ACHN (cell line): ENCODE data around the gene DDAH1.

Experiments used
- DNase-seq: peaks from one replicate; pipeline ENCODE4 v3.0.0-alpha.2; 2015
- in situ Hi-C: cut with HindIII; loops from 2 replicates; pipeline ENCODE4 v1.10.0; 2017; ENCODE audit warnings: low sequenced_read_pairs, low pct_ligation_motif_present, low pct_unique_long_range_greater_than_20kb

The DDAH1 gene

DNA sequence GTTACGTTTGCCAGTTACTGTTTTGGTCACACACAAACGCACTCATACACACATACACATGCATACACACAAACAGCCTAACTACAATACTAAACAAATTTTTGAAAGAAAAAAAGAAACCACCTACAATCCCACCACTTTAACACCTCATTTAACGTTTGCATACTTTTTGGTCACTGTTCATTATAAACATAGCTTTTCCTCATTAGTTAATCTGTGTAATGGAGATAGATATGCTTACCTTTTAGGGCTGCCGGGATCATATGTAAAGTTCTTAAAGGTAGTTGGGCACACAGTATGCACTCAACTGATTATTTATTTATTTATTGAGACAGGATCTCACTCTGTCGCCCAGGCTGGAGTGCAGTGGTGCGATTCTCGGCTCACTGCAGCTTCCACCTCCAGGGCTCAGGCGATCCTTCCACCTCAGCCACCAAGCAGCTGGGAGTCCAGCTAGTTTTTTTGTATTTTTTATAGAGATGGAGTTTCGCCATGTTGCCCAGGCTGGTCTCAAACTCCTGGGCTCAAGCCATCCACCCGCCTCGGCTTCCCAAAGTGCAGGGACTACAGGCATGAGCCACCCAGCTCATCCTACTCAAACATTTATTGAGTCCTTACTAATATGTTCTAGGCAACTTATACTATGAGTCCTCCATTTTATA lies 187.8 kb downstream of the DDAH1 start:
- DNase-seq = no peak
- in situ Hi-C loops = no loop called here

DNA sequence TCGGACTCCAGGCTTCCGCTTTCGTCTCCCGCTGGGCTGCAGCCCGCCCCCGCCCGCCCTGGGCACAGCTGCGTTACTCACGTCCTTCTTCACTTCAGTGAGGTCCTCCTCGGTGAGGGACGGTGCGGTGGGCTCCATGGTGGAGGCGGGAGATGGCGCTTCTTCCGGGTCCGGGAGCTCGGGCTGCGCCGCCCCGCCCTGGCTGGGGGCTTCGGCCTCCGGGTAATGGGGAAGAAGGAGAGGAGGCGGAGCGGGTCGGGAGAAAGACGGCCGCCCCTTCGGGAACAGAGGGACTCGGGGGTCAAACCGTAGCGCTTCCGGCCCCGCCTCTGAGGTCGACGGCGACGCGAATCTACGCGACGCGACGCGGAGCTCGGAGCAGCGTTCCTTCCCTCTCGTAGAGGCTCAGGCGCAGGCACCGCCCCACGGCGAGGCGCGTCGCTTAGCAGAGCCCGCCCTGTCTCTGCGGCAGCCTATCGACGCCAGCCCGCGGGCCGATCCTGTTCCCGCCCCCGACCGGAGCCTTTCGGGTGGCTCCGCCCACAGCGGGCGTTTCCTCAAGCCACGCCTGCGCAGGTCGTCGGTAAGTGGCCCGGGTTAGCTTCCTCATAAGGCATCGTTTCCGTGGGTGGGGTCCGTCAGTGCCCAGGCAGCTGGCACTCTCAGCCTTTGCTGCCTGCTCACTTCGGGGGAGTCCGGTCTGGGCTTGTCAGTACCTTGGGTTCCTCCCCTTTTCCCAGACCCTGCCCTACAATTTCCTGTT lies 188.6 kb downstream of the DDAH1 start, which contains the start of gene BCL10:
Gene BCL10 (minus strand): TSS at position 418 of the 763 bp plus-strand sequence. CDS start 280 bp downstream, at position 138.
- DNase-seq = peak; percentile 97
- in situ Hi-C loops = no loop called here

DNA sequence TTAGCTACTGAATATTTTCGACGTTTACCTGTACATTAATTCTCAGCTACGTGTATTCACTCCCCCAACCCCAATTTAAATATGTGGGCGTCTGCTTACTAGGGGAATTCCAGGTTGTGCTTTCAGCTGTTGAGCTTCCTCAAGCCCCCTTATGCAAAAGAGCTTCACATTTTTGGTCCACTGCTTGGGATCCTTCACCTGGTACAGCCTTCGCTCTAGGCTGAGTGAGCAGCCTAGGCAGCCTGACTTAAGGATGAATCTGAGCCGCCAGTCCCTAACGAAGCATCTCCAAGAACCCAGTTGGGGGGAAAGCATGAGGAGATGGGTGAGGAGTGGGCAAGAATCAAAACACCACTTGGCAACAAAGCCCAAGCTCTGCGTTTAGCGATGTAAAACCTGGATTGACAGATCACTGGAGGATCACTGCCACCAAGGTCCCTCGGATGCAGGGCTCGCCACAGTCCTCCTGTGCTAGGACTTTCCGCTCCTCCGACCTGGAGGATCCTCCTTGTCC lies 189.2 kb downstream of the DDAH1 start:
- DNase-seq = peak; percentile 26
- in situ Hi-C loops = no loop called here

DNA sequence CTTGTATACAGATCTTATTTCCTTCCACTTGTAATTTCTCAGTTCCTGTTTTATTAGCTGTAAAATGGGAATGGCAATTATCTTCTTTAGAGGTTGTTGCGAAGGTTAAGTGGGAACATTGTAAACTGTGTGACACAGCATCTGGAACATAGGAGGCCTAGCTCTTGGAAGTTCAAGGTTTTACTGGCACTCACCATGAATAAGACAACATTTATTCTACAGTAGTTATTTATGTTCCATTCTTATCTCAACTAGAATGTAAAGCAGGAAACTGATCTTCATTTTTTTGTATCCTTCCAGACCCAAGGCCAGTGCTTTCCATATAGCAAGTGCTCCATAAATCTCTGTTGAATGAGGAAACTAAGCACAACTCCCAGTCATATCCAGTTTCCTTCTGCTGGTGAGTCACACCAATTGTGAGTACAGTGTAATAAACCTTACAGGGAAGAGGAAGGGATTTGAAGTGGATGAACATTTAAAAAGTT lies 189.9 kb downstream of the DDAH1 start:
- in situ Hi-C loops = no loop called here
- peak; percentile 70 for DNase-seq

DNA sequence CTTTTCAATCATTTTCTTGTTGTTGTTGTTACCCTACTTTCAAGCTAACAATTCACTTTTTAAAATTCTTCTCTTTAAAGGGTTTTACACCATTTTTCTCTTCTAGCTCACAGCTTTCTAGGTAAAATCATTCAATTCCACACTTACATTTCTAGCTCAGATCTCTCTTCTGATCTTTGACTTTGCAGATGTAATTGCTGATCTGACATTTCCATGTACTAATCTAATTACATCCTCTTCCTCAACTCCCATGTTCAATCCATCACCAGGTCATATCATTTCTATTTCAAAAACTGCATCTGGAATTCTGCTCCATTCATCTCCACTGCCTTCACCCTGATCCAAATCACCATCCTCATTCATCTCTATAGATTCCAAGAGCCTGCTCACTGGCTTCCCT lies 191.6 kb downstream of the DDAH1 start:
- in situ Hi-C loops = no loop called here
- DNase-seq = no peak

DNA sequence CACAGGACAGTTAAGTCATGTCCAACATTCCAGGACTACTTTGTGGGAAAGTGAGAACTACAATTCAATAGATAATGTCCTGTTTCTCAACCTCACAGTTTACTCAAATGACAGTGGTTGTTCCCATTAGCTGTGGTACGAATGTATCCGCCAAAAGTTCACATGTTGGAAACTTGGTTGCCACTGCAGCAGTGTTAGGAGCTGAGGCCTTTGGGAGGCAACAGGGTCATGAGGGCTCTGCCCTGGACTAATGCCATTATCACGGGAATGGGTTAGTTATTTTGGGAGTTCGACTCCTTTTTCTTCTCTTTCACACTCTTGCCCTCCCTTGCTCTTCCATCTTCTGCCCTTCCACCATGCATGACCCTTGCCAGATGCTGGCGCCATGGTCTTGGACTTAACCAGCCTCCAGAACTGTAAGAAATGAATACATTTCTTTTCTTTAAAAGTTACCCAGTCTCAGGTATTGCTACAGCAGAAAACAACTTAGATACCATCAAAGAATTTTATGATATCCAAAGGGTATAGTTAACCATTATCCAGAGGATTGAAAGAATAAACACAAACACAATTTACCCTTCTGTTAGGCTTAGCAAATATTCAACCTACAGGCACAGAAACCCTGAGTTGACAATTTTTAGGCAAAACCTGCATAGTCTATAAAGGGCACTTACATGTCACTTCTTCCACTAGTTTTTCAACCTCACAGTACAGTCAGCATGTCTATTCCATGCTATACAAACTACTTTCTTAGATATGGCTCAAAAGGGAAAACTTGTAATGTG lies 196.0 kb downstream of the DDAH1 start:
- in situ Hi-C loops = no loop called here

More for the DNA sequence above, 196.0 kb downstream of the DDAH1 start:
- no peak for DNase-seq
